Measurements from ENCODE around the gene PRSS48. TPM values are rescaled to one million over a fixed set of nuclear protein-coding genes. Genes with fewer than 3 reads are reported as not detected.

Gene PRSS48
- total RNA-seq, 1 experiment from 2014 or later = not detected

DNA sequence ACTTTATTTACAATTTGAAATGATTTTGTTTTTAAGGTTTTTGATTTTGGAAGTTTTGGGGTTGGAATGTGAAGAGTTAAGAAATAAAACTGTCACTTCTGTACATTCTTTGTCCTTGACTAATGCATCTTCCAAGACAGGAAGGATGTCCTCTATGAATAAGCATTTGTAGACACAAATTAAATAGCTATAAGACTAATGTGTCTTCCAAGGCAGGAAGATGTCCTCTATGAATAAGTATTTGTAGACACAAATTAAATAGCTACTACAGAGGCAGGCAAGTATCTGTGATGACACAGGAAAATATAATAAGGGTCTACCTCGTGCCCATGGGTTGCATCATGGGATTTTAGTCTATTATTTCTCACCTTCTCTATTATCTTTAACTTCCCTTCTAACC, 14.5 kb downstream of the PRSS48 start:
- H3K36me3 ChIP-seq (ENCODE audit: control insufficient read depth in 1 of 2, insufficient read depth in 2 of 2, low read length in 2 of 2) = no peaks in the 10 kb centered on the region
- peaks cover 46% of the 10 kb centered on the region for H3K79me2 ChIP-seq (ENCODE audit: insufficient read depth, low read length)
- TF ChIP-seq EZH2 (IDR thresholded peaks at IDR 0.05) (no peak), CEBPB (IDR thresholded peaks at IDR 0.05; ENCODE audit: low read depth) (no peak), SP1 (IDR thresholded peaks at IDR 0.05; ENCODE audit: low read depth) (no peak), ELF1 (IDR thresholded peaks at IDR 0.05; ENCODE audit: borderline replicate concordance, low read depth) (no peak), ZNF274 (IDR thresholded peaks at IDR 0.05; ENCODE audit: low read depth, low read length) (no peak), EZH2phosphoT487 (IDR thresholded peaks at IDR 0.05; ENCODE audit: borderline replicate concordance) (no peak), JUND (IDR thresholded peaks at IDR 0.05) (no peak), FOSL1 (IDR thresholded peaks at IDR 0.05; ENCODE audit: low read depth) (no peak), TCF7L2 (IDR thresholded peaks at IDR 0.05; ENCODE audit: borderline replicate concordance, extremely low read depth, insufficient read depth, insufficient read length) (no peak), POLR2AphosphoS5 (IDR thresholded peaks at IDR 0.05; ENCODE audit: low read depth, low read length) (no peak), SRF (IDR thresholded peaks at IDR 0.05; ENCODE audit: low read depth) (no peak), EGR1 (IDR thresholded peaks at IDR 0.05; ENCODE audit: low read depth) (no peak), POLR2A (IDR thresholded peaks at IDR 0.05; ENCODE audit: borderline replicate concordance, extremely low read depth, insufficient read depth, insufficient read length) (no peak), RAD21 (IDR thresholded peaks at IDR 0.05; ENCODE audit: low read depth) (no peak), ZFX (IDR thresholded peaks at IDR 0.05) (no peak)
- TF ChIP-seq, protein P1, sequence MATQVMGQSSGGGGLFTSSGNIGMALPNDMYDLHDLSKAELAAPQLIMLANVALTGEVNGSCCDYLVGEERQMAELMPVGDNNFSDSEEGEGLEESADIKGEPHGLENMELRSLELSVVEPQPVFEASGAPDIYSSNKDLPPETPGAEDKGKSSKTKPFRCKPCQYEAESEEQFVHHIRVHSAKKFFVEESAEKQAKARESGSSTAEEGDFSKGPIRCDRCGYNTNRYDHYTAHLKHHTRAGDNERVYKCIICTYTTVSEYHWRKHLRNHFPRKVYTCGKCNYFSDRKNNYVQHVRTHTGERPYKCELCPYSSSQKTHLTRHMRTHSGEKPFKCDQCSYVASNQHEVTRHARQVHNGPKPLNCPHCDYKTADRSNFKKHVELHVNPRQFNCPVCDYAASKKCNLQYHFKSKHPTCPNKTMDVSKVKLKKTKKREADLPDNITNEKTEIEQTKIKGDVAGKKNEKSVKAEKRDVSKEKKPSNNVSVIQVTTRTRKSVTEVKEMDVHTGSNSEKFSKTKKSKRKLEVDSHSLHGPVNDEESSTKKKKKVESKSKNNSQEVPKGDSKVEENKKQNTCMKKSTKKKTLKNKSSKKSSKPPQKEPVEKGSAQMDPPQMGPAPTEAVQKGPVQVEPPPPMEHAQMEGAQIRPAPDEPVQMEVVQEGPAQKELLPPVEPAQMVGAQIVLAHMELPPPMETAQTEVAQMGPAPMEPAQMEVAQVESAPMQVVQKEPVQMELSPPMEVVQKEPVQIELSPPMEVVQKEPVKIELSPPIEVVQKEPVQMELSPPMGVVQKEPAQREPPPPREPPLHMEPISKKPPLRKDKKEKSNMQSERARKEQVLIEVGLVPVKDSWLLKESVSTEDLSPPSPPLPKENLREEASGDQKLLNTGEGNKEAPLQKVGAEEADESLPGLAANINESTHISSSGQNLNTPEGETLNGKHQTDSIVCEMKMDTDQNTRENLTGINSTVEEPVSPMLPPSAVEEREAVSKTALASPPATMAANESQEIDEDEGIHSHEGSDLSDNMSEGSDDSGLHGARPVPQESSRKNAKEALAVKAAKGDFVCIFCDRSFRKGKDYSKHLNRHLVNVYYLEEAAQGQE (IDR thresholded peaks at IDR 0.05; ENCODE audit: low read depth) = no peak
- TF ChIP-seq, protein P2, sequence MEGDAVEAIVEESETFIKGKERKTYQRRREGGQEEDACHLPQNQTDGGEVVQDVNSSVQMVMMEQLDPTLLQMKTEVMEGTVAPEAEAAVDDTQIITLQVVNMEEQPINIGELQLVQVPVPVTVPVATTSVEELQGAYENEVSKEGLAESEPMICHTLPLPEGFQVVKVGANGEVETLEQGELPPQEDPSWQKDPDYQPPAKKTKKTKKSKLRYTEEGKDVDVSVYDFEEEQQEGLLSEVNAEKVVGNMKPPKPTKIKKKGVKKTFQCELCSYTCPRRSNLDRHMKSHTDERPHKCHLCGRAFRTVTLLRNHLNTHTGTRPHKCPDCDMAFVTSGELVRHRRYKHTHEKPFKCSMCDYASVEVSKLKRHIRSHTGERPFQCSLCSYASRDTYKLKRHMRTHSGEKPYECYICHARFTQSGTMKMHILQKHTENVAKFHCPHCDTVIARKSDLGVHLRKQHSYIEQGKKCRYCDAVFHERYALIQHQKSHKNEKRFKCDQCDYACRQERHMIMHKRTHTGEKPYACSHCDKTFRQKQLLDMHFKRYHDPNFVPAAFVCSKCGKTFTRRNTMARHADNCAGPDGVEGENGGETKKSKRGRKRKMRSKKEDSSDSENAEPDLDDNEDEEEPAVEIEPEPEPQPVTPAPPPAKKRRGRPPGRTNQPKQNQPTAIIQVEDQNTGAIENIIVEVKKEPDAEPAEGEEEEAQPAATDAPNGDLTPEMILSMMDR (IDR thresholded peaks at IDR 0.05 in 2 of 3, conservative IDR thresholded peaks at IDR 0.05 in 1 of 3; ENCODE audit: borderline replicate concordance in 1 of 3, insufficient read depth in 1 of 3, low read depth in 2 of 3, low read length in 2 of 3) = no peak
- TF ChIP-seq, protein P3, sequence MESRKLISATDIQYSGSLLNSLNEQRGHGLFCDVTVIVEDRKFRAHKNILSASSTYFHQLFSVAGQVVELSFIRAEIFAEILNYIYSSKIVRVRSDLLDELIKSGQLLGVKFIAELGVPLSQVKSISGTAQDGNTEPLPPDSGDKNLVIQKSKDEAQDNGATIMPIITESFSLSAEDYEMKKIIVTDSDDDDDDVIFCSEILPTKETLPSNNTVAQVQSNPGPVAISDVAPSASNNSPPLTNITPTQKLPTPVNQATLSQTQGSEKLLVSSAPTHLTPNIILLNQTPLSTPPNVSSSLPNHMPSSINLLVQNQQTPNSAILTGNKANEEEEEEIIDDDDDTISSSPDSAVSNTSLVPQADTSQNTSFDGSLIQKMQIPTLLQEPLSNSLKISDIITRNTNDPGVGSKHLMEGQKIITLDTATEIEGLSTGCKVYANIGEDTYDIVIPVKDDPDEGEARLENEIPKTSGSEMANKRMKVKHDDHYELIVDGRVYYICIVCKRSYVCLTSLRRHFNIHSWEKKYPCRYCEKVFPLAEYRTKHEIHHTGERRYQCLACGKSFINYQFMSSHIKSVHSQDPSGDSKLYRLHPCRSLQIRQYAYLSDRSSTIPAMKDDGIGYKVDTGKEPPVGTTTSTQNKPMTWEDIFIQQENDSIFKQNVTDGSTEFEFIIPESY (IDR thresholded peaks at IDR 0.05; ENCODE audit: extremely low read depth, insufficient replicate concordance, low read length) = no peak
- TF ChIP-seq, protein P4, sequence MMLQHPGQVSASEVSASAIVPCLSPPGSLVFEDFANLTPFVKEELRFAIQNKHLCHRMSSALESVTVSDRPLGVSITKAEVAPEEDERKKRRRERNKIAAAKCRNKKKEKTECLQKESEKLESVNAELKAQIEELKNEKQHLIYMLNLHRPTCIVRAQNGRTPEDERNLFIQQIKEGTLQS (IDR thresholded peaks at IDR 0.05) = no peak
- TF ChIP-seq, protein P5, sequence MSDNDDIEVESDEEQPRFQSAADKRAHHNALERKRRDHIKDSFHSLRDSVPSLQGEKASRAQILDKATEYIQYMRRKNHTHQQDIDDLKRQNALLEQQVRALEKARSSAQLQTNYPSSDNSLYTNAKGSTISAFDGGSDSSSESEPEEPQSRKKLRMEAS (IDR thresholded peaks at IDR 0.05) = no peak

More for the DNA sequence above, 14.5 kb downstream of the PRSS48 start:
- H3K4me1 ChIP-seq (ENCODE audit: control insufficient read depth in 1 of 2, insufficient read depth in 2 of 2, low read length in 2 of 2) = peaks cover 3 to 16% of the 10 kb centered on the region in 2 experiments; a peak in 3 of 4 replicates
- no peak for ATAC-seq
- intact Hi-C loops (cut with micrococcal nuclease) = no loop called here
- H3K9me2 ChIP-seq (ENCODE audit: insufficient read depth) = no peaks in the 10 kb centered on the region
- H3K9ac ChIP-seq (ENCODE audit: low read length) = no peak overlapping the region
- RAD21 ChIA-PET (ENCODE audit: low non-redundant PET in 1 of 2, low total read pairs in 2 of 2, uncharacterized antibody in 2 of 2, unreplicated experiment in 2 of 2) = no interaction called here
- H3K4me3 ChIP-seq (replicated peaks in 1 of 2; ENCODE audit: low read depth in 1 of 2, low read length in 2 of 2) = no peak overlapping the region
- DNase-seq (ENCODE audit: low read depth, low spot score) = no peak
- CTCF ChIA-PET = interaction anchor here (1.8 kb wide), 1 partner anchor 14 kb away, joined by 4 read pairs; the partner anchor contains the start of gene PRSS48
- no peak overlapping the region for H3K4me2 ChIP-seq (ENCODE audit: low read length)
- H4K20me1 ChIP-seq (ENCODE audit: insufficient read depth) = no peaks in the 10 kb centered on the region
- H3K9me3 ChIP-seq (ENCODE audit: control insufficient read depth in 1 of 2, insufficient read depth in 1 of 2, low read depth in 1 of 2, low read length in 2 of 2) = no peaks in the 10 kb centered on the region
- POLR2A ChIA-PET = no interaction called here
- no TSS peak for BruUV-seq (replicated peaks)
- no peaks in the 10 kb centered on the region for H3K27me3 ChIP-seq (ENCODE audit: insufficient read depth, low read length)
- no peak overlapping the region for H3K27ac ChIP-seq (ENCODE audit: low read depth, low read length)
- no peak overlapping the region for H2AFZ ChIP-seq (ENCODE audit: low read depth, low read length, poor library complexity, severe bottlenecking)
